NOMO-1 treated with DMSO at 0.1 percent for 48 hours (cell line): ENCODE data around the gene HTR7.

Source experiments
- DNase-seq: peaks from one replicate; lab custom pipeline; 2025; ENCODE audit not compliant: unreplicated experiment; lab: John Stamatoyannopoulos, UW

The HTR7 gene

DNA sequence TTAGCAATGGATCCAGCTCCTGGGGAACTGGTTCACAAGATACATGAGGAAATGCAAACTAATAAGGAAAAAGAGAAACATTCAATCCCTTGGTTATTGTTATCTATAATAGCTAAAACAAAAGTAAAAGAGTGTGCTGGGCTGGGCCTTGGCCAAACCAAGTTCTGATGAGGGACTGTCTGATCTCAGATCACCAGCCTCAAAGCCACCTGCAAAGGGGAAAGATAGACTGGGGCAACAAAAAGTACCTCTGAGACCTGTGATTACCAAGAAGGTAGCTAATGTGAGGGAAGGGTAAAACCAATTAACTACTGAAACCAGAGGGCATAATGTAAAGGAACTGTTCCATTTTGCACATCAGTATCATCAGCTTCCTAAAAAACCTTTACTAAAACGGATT, 51.2 kb downstream of the HTR7 start:
- DNase-seq: no peak

GRCh38 chr10:90805206-90805605, 52.6 kb downstream of the HTR7 start:
- DNase-seq: no peak

- DNase-seq: no peak
These were observed 53.5 kb downstream of the HTR7 start for GRCh38 chr10:90804354-90804753.

DNA sequence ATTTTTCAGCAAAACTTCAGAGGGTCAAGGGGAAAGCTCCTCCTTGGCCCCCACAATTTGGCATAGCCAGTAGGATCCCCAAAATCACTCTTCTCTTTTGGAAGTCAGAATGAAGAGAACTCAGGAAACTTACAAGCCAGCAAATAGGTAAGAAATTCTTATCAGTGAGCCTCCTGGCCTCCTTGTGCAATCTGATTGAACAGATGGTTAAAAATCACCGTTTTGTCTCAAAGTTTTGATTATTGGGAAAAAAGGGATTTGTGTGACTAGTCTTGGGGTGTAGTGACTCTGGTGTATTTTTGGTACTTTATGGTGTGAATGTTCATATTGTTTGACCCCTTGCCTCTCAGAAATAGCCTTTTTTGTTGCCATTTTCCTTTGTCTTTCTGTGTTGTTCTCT, 56.2 kb downstream of the HTR7 start:
- no peak for DNase-seq

DNA sequence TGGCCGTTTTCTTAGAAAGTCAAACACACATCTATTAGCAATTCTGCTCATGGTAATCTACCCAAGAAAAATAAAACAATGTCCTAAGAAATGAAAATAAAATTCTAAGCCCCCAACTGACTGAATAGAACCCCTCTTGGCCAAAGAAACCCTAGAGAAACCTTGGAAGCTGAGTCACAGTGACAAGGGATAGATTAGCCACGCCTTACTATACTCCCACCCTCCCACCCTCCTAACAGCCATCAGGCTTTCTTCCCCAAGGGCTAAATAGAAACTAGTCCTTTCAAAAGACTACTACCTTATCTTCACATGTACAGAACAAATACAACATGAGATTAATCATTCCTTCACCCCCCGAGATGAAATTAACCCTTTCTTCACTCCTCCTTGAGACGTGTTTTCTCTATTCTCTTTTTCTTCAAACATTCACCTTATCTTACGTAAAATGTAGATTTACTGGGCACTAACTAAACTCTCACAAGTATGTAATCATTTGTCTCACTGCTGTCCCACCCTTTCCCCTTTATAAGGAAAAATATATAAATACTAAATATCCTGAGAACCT, 57.5 kb downstream of the HTR7 start:
- no peak for DNase-seq

GRCh38 chr10:90799172-90799571, 58.7 kb downstream of the HTR7 start:
- DNase-seq: no peak

DNA sequence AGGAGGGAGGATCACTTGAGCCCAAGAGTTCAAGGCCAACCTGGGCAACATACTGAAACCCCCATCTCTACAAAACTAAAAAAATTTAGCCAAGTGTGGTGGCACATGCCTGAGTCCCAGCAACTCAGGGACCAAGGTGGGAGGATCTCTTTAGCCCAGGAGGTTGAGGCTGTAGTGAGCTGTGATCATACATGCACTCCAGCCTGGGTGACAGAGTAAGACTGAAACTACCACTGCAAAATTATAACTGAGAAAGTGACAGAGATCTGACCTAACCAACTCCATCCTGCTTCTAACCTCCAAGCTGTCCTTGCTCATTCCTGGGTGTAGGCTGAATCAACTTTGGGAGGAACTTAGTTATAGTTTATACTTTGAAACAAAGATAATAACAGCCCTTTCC, 59.4 kb downstream of the HTR7 start:
- no peak for DNase-seq

GRCh38 chr10:90790422-90790821, 67.4 kb downstream of the HTR7 start:
- no peak for DNase-seq

DNA sequence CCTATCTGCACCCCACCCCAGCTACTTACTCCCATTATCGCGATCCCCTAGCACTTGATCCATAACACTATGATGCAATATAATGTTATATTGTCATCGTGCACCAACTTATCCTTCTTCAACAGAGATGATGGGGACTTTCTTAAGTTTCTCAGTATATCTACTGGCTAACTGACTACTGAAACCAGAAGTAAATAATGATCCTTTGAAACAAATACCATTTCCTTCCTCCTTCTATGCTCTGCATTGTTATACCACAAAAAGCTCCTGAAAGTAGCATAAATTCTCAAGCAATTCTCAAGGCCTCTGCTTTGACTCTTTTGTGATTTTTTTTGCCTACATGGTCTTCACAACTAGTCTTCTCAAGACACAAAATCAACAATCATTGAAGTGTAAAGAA, 68.9 kb downstream of the HTR7 start:
- peak; percentile 83 for DNase-seq

DNA sequence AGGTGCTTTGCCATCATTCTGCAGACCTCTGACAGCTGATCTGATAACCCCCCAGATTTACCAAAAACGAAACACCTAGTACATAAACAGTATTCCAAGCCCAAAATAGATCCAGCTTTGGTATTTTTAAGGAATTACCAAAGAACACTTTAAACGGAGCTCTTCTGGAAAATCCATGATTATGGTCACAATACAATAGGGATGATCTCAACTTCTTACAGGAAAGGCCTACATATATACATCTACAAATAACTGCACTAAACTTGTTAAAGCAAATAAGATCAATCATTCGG, 69.7 kb downstream of the HTR7 start:
- DNase-seq: no peak

DNA sequence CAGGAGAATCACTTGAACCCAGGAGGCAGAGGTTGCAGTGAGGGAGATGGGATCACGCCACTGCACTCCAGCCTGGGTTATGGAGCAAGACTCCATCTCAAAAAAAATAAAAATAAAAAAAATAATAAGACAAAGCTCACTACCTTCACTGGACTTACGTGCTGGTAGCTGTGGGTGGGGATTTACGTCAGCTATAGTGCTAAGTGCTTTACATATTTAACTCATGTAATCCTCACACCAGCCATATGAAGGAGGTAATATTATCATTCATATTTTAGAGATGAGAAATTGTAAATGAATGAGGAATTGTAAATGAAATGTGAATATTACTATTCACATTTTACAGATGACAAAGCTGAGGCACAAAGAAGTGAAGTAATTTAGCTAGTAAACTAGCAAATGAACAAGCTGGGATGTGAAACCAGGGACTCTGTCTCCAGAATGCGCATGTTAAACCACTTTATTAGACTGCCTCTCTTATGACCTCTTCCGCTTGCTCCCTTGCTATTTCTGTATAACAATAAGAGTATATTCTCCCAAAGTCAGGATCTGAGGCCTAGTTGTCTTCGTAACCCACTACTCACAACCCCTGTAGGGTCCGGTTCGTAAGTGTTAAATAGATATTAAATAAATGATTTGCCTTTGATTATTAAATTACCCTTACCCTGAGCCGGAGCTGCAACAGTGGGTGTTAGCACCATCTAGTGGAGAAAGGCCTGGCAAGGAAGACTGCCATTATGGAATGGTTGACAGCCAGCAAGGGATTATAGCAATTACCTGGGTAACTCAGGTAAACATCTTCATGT, 70.2 kb downstream of the HTR7 start:
- peak; percentile 6 for DNase-seq

DNA sequence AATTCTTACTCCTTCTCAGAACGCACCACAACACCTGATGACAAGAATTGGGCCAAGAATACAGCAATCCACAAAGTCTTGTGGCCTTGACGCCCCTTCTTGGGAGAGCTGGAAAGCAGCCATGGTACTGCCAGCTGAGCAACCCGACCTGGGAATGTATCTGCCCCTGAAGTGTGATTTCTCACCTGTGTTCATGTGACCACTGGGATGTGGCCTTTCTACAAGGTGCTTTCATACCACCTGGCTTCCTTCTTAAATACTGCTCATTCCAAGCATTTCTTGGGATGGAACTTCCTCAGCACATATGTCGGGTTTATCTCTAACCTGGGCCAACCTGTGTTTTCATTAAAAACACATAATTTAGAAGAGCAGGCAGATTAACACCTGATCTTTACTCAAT, 72.1 kb downstream of the HTR7 start:
- no peak for DNase-seq

- DNase-seq: no peak
These were observed 73.1 kb downstream of the HTR7 start for GRCh38 chr10:90784771-90785170.

DNA sequence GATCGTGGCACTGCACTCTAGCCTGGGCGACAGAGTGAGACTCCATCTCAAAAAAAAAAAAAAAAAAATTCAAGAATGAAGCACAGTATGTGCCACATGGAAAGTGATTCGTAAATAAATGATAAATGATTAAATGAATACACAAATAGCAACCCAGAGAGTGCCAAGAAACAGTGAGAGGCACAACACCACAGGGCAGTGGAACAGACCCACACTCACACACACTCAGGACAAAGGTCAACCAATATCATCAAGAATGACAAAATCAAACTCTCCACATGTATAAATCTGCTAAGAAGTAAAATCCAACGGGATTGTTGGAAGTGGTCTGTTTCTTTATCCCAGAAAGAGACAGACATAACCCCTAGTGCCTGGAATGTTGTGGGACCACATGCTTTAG, 77.4 kb downstream of the HTR7 start:
- no peak for DNase-seq

DNA sequence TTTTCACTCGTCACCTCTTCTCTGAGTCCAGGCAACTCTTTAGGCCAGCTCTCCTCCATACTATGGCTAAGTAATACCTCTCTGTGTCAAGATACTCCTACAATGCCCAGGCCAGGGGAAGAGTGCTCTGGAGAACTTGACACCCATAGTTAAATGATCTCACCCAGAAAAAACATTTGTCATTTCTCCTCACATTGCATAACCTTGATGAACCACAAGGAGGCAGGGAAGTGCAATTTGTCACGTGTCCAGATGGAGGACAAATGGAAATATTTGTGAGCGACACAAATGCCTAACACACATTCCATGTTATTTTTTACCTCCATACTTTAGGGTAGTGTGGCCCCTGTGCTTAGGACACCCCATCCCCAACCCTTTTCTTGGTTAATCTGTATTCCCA, 78.3 kb downstream of the HTR7 start:
- DNase-seq: no peak

DNA sequence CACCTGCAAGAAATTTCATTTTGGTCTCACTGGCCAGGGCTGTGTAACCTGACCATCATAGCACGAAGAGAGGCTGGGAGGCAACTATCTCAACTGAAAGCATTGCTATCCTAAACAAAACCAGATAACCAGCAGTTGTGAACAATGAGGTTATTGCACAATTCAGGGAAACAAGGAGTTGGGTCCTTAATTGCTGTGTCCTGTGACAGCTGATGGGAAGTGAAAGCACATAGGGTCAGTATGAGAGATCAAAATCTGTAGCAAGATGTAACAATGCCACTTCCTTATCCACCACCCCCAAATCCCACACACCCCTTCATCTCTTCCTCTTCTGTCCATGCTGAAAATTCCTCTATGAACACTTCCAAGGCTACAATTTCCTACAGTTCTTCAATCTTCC, 80.2 kb downstream of the HTR7 start:
- DNase-seq: peak; percentile 81

DNA sequence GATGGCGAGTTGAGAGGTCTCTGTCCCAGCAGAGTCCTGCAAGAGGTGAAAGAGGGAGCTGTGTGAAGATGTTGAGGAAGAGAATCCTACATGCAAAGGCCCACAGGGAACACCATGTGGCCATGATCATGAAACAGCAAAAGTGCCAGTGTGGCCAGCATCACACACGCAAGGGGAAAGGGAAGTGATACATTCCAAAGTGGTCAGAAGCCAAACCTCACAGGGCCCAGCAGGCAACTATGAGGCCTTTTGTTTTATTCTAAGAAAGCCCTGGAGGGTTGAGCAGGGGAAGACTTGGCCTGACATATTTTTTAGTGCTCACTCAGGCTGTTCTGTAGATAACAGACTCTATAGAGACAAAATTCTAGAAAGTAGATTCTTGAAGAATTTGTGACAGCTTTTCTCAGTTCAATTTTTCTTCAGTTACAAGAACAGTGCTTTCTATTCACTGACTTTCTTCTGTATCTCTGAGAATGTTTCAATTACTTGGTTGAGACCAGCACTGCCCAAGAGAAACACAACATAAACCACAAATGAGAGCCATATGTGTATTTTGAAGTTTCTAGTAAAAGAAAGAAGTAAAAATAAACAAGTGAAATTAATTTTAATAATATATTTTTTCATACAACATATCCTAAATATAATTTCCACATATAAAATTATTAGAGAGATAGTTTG, 82.3 kb downstream of the HTR7 start:
- peak; percentile 84 for DNase-seq

DNA sequence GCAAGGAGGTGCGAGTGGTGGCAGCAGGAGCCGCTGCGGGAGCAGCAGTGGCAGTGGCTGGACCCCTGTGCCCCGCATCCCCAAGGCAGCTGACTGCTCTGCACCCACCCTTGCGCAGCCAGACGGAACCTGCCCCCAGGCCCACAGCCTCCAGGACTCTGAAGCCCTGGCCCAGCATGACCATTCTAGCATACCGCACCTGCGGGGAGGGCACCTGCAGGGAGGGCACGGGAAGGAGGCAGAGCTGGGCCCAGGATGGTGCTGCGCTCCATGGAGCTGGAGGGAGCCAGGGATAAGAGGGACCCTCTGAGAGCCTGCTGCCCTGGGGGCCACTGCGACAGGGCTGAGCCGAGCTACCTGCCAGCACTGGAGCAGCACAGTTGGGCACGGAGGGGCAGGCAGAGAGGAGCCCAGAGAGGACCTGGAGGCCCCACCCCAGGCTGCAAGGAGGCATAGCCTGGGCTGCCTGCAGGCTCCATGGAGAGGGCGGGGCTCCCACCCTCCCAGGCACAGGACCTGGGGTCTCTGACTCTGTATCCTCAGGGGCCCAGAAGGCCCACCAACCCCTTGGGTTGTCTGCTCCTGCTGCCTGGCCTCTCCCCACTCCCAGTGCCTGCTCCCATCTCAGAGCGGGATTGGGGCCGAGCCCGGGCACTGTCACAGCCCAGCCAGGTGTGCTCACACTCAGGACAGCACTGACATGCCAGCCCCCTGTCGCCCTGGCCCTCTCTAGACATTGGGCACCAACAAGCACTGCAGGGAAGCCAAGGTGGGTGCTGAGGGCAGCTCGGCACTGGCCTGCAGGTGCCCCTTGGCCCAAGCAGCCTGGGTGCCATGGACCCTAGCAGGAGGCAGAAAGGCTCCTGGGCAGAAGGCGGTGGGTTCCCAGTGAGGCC, 87.6 kb downstream of the HTR7 start:
- DNase-seq: no peak

GRCh38 chr10:90751107-90751997, 106.5 kb downstream of the HTR7 start:
- DNase-seq: peak; percentile 14

- no peak for DNase-seq
These were observed 111.0 kb downstream of the HTR7 start for GRCh38 chr10:90746829-90747228.

DNA sequence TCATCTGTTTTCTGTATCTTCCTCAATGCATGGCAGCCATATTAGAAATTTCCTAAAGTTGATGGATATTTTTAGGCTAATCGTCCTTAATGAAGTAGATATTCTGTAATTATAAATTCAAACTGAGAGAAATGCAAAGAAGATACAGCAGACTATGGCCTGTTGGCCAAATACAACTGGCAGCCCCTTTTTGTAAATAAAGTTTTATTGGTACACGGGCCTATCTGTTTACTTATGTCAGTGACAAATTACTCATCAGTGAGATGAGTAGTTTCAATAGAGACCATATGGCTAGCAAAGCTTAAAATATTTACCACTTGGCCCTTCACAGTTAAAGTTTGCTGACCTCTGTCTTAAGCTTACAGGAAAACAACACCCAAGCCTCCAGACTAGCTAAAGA, 112.3 kb downstream of the HTR7 start:
- no peak for DNase-seq
